Caco-2 (cell line): ENCODE measurements around the gene KLHL2. TPM values are rescaled to one million over a fixed set of nuclear protein-coding genes. Genes with fewer than 3 reads are reported as not detected.
"Not testable (repeated sequence)": the region's sequence is repeated elsewhere in the genome, so short reads cannot be mapped to it uniquely, and the experiment has no call there.

Source experiments
- BruUV-seq: library from RNA; stranded (reverse); fragments of 400-500 nt; replicated peaks from 2 replicates; lab custom pipeline; 2021; lab: Mats Ljungman, UMichigan
- CTCF ChIA-PET: fragments of 300-600 bp; sonication (Branson Sonifier 250); formaldehyde crosslinking; loops from one replicate; lab custom pipeline; 2022; ENCODE audit warnings: antibody characterized with exemption; lab: Charles Lee
- POLR2A ChIA-PET: fragments of 300-600 bp; sonication (Branson Sonifier 250); formaldehyde crosslinking; loops from one replicate; lab custom pipeline; 2022; ENCODE audit warnings: antibody characterized with exemption; lab: Charles Lee
- DNase-seq, 2 experiments: peaks; one replicate each; pipeline versions ENCODE4 v3.0.0 to v3.0.0-alpha.2; 2020 to 2022
- H3K27me3 ChIP-seq: replicated peaks from 2 replicates; pipeline ENCODE4 v1.6.0; 2011; ENCODE audit warnings: low read length; ENCODE audit not compliant: control insufficient read depth, insufficient read depth
- H3K36me3 ChIP-seq: 2 replicates; pipeline ENCODE4 v1.5.1; 2011; ENCODE audit warnings: low read length; ENCODE audit not compliant: control insufficient read depth, insufficient read depth
- H3K4me1 ChIP-seq: fragments of 250-450 bp; sonication (Bioruptor Pico); 2 replicates; pipeline ENCODE4 v1.5.1; 2020; ENCODE audit warnings: mild to moderate bottlenecking
- H3K4me3 ChIP-seq: 2 replicates; pipeline ENCODE4 v1.5.1; 2011; ENCODE audit warnings: low read depth, mild to moderate bottlenecking, control low read depth, low read length
- H3K9me3 ChIP-seq: fragments of 250-450 bp; sonication (Bioruptor Pico); 2 replicates; pipeline ENCODE4 v1.5.1; 2020; ENCODE audit warnings: mild to moderate bottlenecking, moderate library complexity
- H3K27ac Mint-ChIP-seq: one replicate; pipeline ENCODE4 v1.8.0; 2022; ENCODE audit warnings: mixed read lengths; ENCODE audit not compliant: unreplicated experiment
- H3K27me3 Mint-ChIP-seq: one replicate; pipeline ENCODE4 v1.8.0; 2022; ENCODE audit warnings: mixed read lengths; ENCODE audit not compliant: insufficient read depth, unreplicated experiment
- H3K36me3 Mint-ChIP-seq: one replicate; pipeline ENCODE4 v1.8.0; 2022; ENCODE audit warnings: mild to moderate bottlenecking, mixed read lengths; ENCODE audit not compliant: insufficient read depth, unreplicated experiment
- H3K4me1 Mint-ChIP-seq: one replicate; pipeline ENCODE4 v1.8.0; 2022; ENCODE audit warnings: low read depth, mixed read lengths; ENCODE audit not compliant: unreplicated experiment
- H3K4me3 Mint-ChIP-seq: one replicate; pipeline ENCODE4 v1.8.0; 2022; ENCODE audit warnings: mild to moderate bottlenecking, moderate library complexity, mixed read lengths; ENCODE audit not compliant: unreplicated experiment
- H3K9me3 Mint-ChIP-seq: one replicate; pipeline ENCODE4 v1.8.0; 2022; ENCODE audit warnings: mixed read lengths; ENCODE audit not compliant: unreplicated experiment
- CTCF ChIP-seq, 2 experiments: fragments of 200-600 bp in 1 of 2; IDR thresholded peaks; 1 replicate in 1 of 2; 2 replicates in 1 of 2; pipeline versions ENCODE4 v1.5.1 to v1.8.0; 2011 to 2022; ENCODE audit warnings: antibody characterized with exemption in 1 of 2, control low read depth in 1 of 2, inconsistent platforms in 1 of 2, low read depth in 1 of 2, low read length in 1 of 2, mild to moderate bottlenecking in 1 of 2, moderate library complexity in 1 of 2; ENCODE audit not compliant: insufficient read depth in 1 of 2, severe bottlenecking in 1 of 2, unreplicated experiment in 1 of 2
- intact Hi-C: fragments of 100-400 bp; cut with micrococcal nuclease; formaldehyde crosslinking; loops from one replicate; pipeline ENCODE4 v1.10.0; 2022; ENCODE audit not compliant: unreplicated experiment
- total RNA-seq: library from RNA; stranded (reverse); gene quantifications from 2 replicates; pipeline ENCODE4 v1.2.3, GENCODE V29; 2022

The KLHL2 gene
- total RNA-seq, 1 experiment from 2014 or later = 15.9 TPM

- no peak overlapping the region for H3K4me3 ChIP-seq
- Mint-ChIP-seq H3K4me3 (no peak overlapping the region), H3K9me3 (no peaks in the 10 kb centered on the region), H3K4me1 (no peaks in the 10 kb centered on the region), H3K27ac (no peak overlapping the region), H3K36me3 (no peaks in the 10 kb centered on the region), H3K27me3 (no peaks in the 10 kb centered on the region)
- H3K9me3 ChIP-seq = no peaks in the 10 kb centered on the region
- intact Hi-C loops = no loop called here
- H3K4me1 ChIP-seq = no peaks in the 10 kb centered on the region
- CTCF ChIA-PET = no interaction called here
- H3K36me3 ChIP-seq = no peaks in the 10 kb centered on the region
- no peaks in the 10 kb centered on the region; the same call in 1 of the 2 replicates for H3K27me3 ChIP-seq
- BruUV-seq = no TSS peak
- TF ChIP-seq CTCF (IDR thresholded peaks at IDR 0.05; ENCODE audit: insufficient read depth in 1 of 2, low read depth in 1 of 2, low read length in 1 of 2, severe bottlenecking in 1 of 2, unreplicated experiment in 1 of 2) = no peak
- no peak for DNase-seq
- POLR2A ChIA-PET = no interaction called here
Observed at GRCh38 chr4:165175879-165176278, 31.5 kb upstream of the KLHL2 start.

GRCh38 chr4:165177725-165178666 is 29.4 kb upstream of the KLHL2 start:
- H3K27ac Mint-ChIP-seq = no peak overlapping the region
- H3K36me3 Mint-ChIP-seq = no peaks in the 10 kb centered on the region
- intact Hi-C loops = no loop called here
- POLR2A ChIA-PET = no interaction called here
- Histone ChIP-seq H3K4me3 (no peak overlapping the region), H3K27me3 (no peaks in the 10 kb centered on the region; the same call in 1 of the 2 replicates), H3K4me1 (no peaks in the 10 kb centered on the region), H3K36me3 (no peaks in the 10 kb centered on the region), H3K9me3 (no peaks in the 10 kb centered on the region)
- CTCF ChIA-PET = no interaction called here
- H3K4me3 Mint-ChIP-seq = no peak overlapping the region
- H3K27me3 Mint-ChIP-seq = peaks cover 3% of the 10 kb centered on the region
- no peak for TF ChIP-seq CTCF (IDR thresholded peaks at IDR 0.05; ENCODE audit: insufficient read depth in 1 of 2, low read depth in 1 of 2, low read length in 1 of 2, severe bottlenecking in 1 of 2, unreplicated experiment in 1 of 2)
- no peaks in the 10 kb centered on the region for H3K4me1 Mint-ChIP-seq
- H3K9me3 Mint-ChIP-seq = no peaks in the 10 kb centered on the region
- no TSS peak for BruUV-seq
- no peak for DNase-seq

- Mint-ChIP-seq H3K27me3 (peaks cover 3% of the 10 kb centered on the region), H3K4me3 (no peak overlapping the region), H3K36me3 (no peaks in the 10 kb centered on the region), H3K27ac (no peak overlapping the region), H3K9me3 (no peaks in the 10 kb centered on the region), H3K4me1 (no peaks in the 10 kb centered on the region)
- TF ChIP-seq CTCF (IDR thresholded peaks at IDR 0.05; ENCODE audit: insufficient read depth in 1 of 2, low read depth in 1 of 2, low read length in 1 of 2, severe bottlenecking in 1 of 2, unreplicated experiment in 1 of 2) = no peak
- Histone ChIP-seq H3K9me3 (no peaks in the 10 kb centered on the region), H3K27me3 (no peaks in the 10 kb centered on the region), H3K4me1 (no peaks in the 10 kb centered on the region), H3K4me3 (no peak overlapping the region), H3K36me3 (no peaks in the 10 kb centered on the region)
- BruUV-seq = no TSS peak
- ChIA-PET CTCF (no interaction called here), POLR2A (no interaction called here)
- DNase-seq = no peak
- intact Hi-C loops = no loop called here
Observed at GRCh38 chr4:165184220-165184619, 23.1 kb upstream of the KLHL2 start.

- H3K9me3 ChIP-seq, BruUV-seq, H3K4me1 ChIP-seq, H3K4me3 ChIP-seq, H3K27ac Mint-ChIP-seq, POLR2A ChIA-PET, intact Hi-C loops, H3K27me3 ChIP-seq, H3K9me3 Mint-ChIP-seq, DNase-seq, H3K27me3 Mint-ChIP-seq, H3K4me3 Mint-ChIP-seq, H3K36me3 Mint-ChIP-seq, H3K4me1 Mint-ChIP-seq, H3K36me3 ChIP-seq, CTCF ChIA-PET: not testable (repeated sequence)
Observed at GRCh38 chr4:165184998-165185397, 22.4 kb upstream of the KLHL2 start.
